Upper lobe of left lung (tissue), 4 donors: ENCODE data around the gene CDC37L1.

Source experiments
- POLR2AphosphoS5 ChIP-seq, 2 donors: sonication (generic); formaldehyde crosslinking; IDR thresholded peaks; one replicate each; pipeline ENCODE4 v1.5.1; 2017; ENCODE audit warnings: antibody characterized with exemption in 2 of 2
- TF ChIP-seq, protein P1 (sequence below), 6 experiments: fragments of 450-650 bp in 4 of 6; fragments of 200-600 bp in 2 of 6; sonication (generic) in 2 of 6; IDR thresholded peaks; one replicate each; pipeline ENCODE4 v1.5.1; 2016 to 2019; ENCODE audit warnings: antibody characterized with exemption in 6 of 6

DNA sequence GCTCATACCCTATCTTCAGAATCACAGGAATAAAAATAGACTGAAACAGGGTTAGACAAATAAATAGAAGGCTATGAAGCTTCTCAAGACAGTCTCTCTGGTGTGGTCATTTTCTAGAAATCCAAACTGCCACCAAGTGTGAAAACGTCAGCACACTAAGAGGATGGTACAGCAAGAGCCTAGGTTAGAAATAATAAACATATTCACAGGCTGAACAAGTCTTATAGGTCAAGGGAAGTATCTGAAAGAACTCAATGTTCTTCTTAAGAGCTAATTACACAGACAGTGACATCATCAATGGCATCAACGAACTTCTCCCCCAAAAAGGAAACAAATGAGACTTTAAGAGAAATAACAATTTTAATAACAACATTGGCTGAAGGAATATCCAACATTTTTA is 39.9 kb upstream of the CDC37L1 start:
- TF ChIP-seq POLR2AphosphoS5 (IDR thresholded peaks at IDR 0.05) = no peak
- TF ChIP-seq, protein P1, sequence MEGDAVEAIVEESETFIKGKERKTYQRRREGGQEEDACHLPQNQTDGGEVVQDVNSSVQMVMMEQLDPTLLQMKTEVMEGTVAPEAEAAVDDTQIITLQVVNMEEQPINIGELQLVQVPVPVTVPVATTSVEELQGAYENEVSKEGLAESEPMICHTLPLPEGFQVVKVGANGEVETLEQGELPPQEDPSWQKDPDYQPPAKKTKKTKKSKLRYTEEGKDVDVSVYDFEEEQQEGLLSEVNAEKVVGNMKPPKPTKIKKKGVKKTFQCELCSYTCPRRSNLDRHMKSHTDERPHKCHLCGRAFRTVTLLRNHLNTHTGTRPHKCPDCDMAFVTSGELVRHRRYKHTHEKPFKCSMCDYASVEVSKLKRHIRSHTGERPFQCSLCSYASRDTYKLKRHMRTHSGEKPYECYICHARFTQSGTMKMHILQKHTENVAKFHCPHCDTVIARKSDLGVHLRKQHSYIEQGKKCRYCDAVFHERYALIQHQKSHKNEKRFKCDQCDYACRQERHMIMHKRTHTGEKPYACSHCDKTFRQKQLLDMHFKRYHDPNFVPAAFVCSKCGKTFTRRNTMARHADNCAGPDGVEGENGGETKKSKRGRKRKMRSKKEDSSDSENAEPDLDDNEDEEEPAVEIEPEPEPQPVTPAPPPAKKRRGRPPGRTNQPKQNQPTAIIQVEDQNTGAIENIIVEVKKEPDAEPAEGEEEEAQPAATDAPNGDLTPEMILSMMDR (IDR thresholded peaks at IDR 0.05) = no peak
